Hepatic stellate cell (primary cell): Measurements from ENCODE around the gene TMEM54.

ENCODE experiments used
- DNase-seq: peaks from one replicate; pipeline ENCODE4 v3.0.0; 2011; ENCODE audit warnings: low spot score

The TMEM54 gene

GRCh38 chr1:32900956-32901822 lies at the start of gene TMEM54:
TSS of gene TMEM54 (minus strand) at chr1:32901389. CDS start at chr1:32901238, 151 bp downstream.
- DNase-seq = peak; percentile 63

- DNase-seq = no peak
Observed at GRCh38 chr1:32949519-32949918, 48.3 kb upstream of the TMEM54 start.

- DNase-seq = no peak
Observed at GRCh38 chr1:32948905-32949304, 47.7 kb upstream of the TMEM54 start.

GRCh38 chr1:32948390-32948722 lies 47.2 kb upstream of the TMEM54 start:
- DNase-seq = no peak

- no peak for DNase-seq
Observed at GRCh38 chr1:32947669-32948389, 46.6 kb upstream of the TMEM54 start.

GRCh38 chr1:32946413-32946812 lies 45.2 kb upstream of the TMEM54 start:
- DNase-seq = no peak

- DNase-seq = no peak
Observed at GRCh38 chr1:32944180-32944579, 43.0 kb upstream of the TMEM54 start.

- DNase-seq = peak; percentile 66
Observed at GRCh38 chr1:32939655-32940371, 38.6 kb upstream of the TMEM54 start.

- no peak for DNase-seq
Observed at GRCh38 chr1:32937061-32937460, 35.9 kb upstream of the TMEM54 start.

- no peak for DNase-seq
Observed at GRCh38 chr1:32934535-32934934, 33.3 kb upstream of the TMEM54 start.

GRCh38 chr1:32933742-32934322 lies 32.6 kb upstream of the TMEM54 start:
- DNase-seq = no peak

GRCh38 chr1:32931760-32932159 lies 30.6 kb upstream of the TMEM54 start:
- DNase-seq = no peak

- no peak for DNase-seq
Observed at GRCh38 chr1:32929366-32929765, 28.2 kb upstream of the TMEM54 start.

- DNase-seq = no peak
Observed at GRCh38 chr1:32928715-32929114, 27.5 kb upstream of the TMEM54 start.

- DNase-seq = no peak
Observed at GRCh38 chr1:32928285-32928684, 27.1 kb upstream of the TMEM54 start.

GRCh38 chr1:32927441-32927840 lies 26.3 kb upstream of the TMEM54 start:
- DNase-seq = no peak

GRCh38 chr1:32926562-32926961 lies 25.4 kb upstream of the TMEM54 start:
- no peak for DNase-seq

GRCh38 chr1:32925403-32926162 lies 24.4 kb upstream of the TMEM54 start:
- no peak for DNase-seq

GRCh38 chr1:32924881-32925344 lies 23.7 kb upstream of the TMEM54 start:
- no peak for DNase-seq

- DNase-seq = no peak
Observed at GRCh38 chr1:32920833-32921232, 19.6 kb upstream of the TMEM54 start.
